ENCODE results near the gene SMG6. TPM values are rescaled to one million over a fixed set of nuclear protein-coding genes. Genes with fewer than 3 reads are reported as not detected.

Gene SMG6
- total and polyA plus RNA-seq, 2 of the 8 experiments (the other 6 are each of a cell fraction or from before 2014, with no cell fraction given), result 18.5 to 25.2 TPM

- H3K36me3 ChIP-seq (ENCODE audit: control insufficient read depth in 2 of 4, insufficient read depth in 4 of 4, low read length in 3 of 4), result peaks cover 0 to 2% (median 0%) of the 10 kb centered on the region in 4 experiments; a peak in 2 of 8 replicates
- no peak for FAIRE-seq
- POLR2A ChIA-PET (ENCODE audit: partially characterized antibody), result no interaction called here
Observed at GRCh38 chr17:2247005-2247404, 56.6 kb downstream of the SMG6 start.

More at GRCh38 chr17:2247005-2247404, 56.6 kb downstream of the SMG6 start:
- Histone ChIP-seq H3K4ac (replicated peaks; ENCODE audit: insufficient read length, low read depth, low read length) (no peak overlapping the region), H4K91ac (replicated peaks; ENCODE audit: insufficient read length, low read length) (no peak overlapping the region), H3K9ac (replicated peaks in 1 of 4; ENCODE audit: extremely low read depth in 1 of 4, low read depth in 3 of 4, low read length in 3 of 4) (no peak overlapping the region), H4K8ac (ENCODE audit: extremely low read depth, insufficient read depth, low read length) (no peak overlapping the region), H2BK20ac (ENCODE audit: low read length) (no peak overlapping the region), H3K23me2 (ENCODE audit: low read depth, low read length) (no peaks in the 10 kb centered on the region), H3K9me3 (ENCODE audit: insufficient read depth in 2 of 2, low read depth in 1 of 2, low read length in 1 of 2) (no peaks in the 10 kb centered on the region), H3K27me3 (replicated peaks in 1 of 4; ENCODE audit: control insufficient read depth in 3 of 4, extremely low read depth in 1 of 4, insufficient read depth in 3 of 4, low read length in 3 of 4) (no peaks in the 10 kb centered on the region), H2BK120ac (replicated peaks; ENCODE audit: low read depth, low read length) (no peak overlapping the region), H3K27ac (ENCODE audit: low read depth, low read length) (no peak overlapping the region), H3K14ac (ENCODE audit: insufficient read length) (no peak overlapping the region), H3K4me1 (replicated peaks in 1 of 4; ENCODE audit: control insufficient read depth in 3 of 4, insufficient read depth in 4 of 4, low read length in 3 of 4) (no peaks in the 10 kb centered on the region), H2AK5ac (ENCODE audit: low read depth, low read length) (no peak overlapping the region), H3K23ac (ENCODE audit: insufficient read length) (no peak overlapping the region), H3K4me2 (ENCODE audit: insufficient read depth in 1 of 2, low read depth in 2 of 2, low read length in 2 of 2) (no peak overlapping the region), H4K5ac (ENCODE audit: insufficient read length, low read depth, low read length) (no peak overlapping the region), H2AFZ (ENCODE audit: low read length) (no peak overlapping the region), H2BK12ac (ENCODE audit: low read depth, low read length) (no peak overlapping the region), H3K18ac (ENCODE audit: extremely low read depth, low read length) (no peak overlapping the region), H3K4me3 (ENCODE audit: extremely low read depth in 1 of 4, insufficient read depth in 2 of 4, low read depth in 3 of 4, low read length in 4 of 4) (no peak overlapping the region), H2BK5ac (ENCODE audit: low read depth, low read length) (no peak overlapping the region), H4K20me1 (replicated peaks in 1 of 2; ENCODE audit: control insufficient read depth in 1 of 2, insufficient read depth in 2 of 2, low read length in 2 of 2) (peaks cover 0 to 5% of the 10 kb centered on the region in 2 experiments), H3K56ac (replicated peaks; ENCODE audit: insufficient read length, low read depth, low read length) (no peak overlapping the region), H3K79me1 (ENCODE audit: low read depth, low read length) (no peaks in the 10 kb centered on the region), H2BK15ac (ENCODE audit: low read length) (no peak overlapping the region), H3K79me2 (ENCODE audit: control insufficient read depth in 1 of 2, insufficient read depth in 2 of 2, low read length in 2 of 2) (no peaks in the 10 kb centered on the region)
- no peak for DNase-seq (ENCODE audit: low read depth in 1 of 2, low spot score in 2 of 2)
- CTCF ChIA-PET (ENCODE audit: partially characterized antibody), result interaction anchor here (3.1 to 7.0 kb wide), 3 partner anchors 12 to 190 kb away, joined by 17 to 121 read pairs (median 58); partner anchors contain the start of gene HIC1
- WGBS, 2 experiments (ENCODE audit: extremely low coverage in 1 of 2, insufficient coverage in 1 of 2, insufficient read length in 1 of 2, insufficient replicate concordance in 2 of 2, low coverage in 1 of 2, low lambda C conversion rate in 2 of 2, missing lambda C conversion rate in 1 of 2), result 97% methylated on average over 4 of the region's 4 CpGs; no CpG with 5 or more reads in 1 of the 2 experiments
- no peak for TF ChIP-seq GTF2F1 (IDR thresholded peaks at IDR 0.05; ENCODE audit: borderline replicate concordance, low read depth, low read length)
